LNCaP clone FGC (cell line): Measurements from ENCODE around the gene ZC3H7A.

ENCODE experiments used
- DNase-seq: peaks from one replicate; pipeline ENCODE4 v3.0.0-alpha.2; 2011; ENCODE audit warnings: low read depth
- H3K4me3 ChIP-seq: 2 replicates; pipeline ENCODE4 v1.5.1; 2011; ENCODE audit warnings: mild to moderate bottlenecking, low read depth, low read length, control low read depth
- CTCF ChIP-seq: IDR thresholded peaks from 2 replicates; pipeline ENCODE4 v1.5.1; 2012; ENCODE audit warnings: mild to moderate bottlenecking; ENCODE audit not compliant: control insufficient read depth, insufficient read depth; ENCODE audit errors: extremely low read depth

Gene ZC3H7A

GRCh38 chr16:11784038-11784369 lies 13.1 kb downstream of the ZC3H7A start:
- TF ChIP-seq CTCF = no peak
- DNase-seq = no peak
- no peak overlapping the region for H3K4me3 ChIP-seq

- no peak for TF ChIP-seq CTCF
- DNase-seq = no peak
- no peak overlapping the region for H3K4me3 ChIP-seq
These were observed 13.6 kb downstream of the ZC3H7A start for GRCh38 chr16:11783319-11784037.

GRCh38 chr16:11781773-11782172 lies 15.3 kb downstream of the ZC3H7A start:
- TF ChIP-seq CTCF = no peak
- no peak for DNase-seq
- no peak overlapping the region for H3K4me3 ChIP-seq

- DNase-seq = no peak
- TF ChIP-seq CTCF = no peak
These were observed 15.9 kb downstream of the ZC3H7A start for GRCh38 chr16:11780991-11781680.

GRCh38 chr16:11779074-11779473 lies 18.0 kb downstream of the ZC3H7A start:
- no peak overlapping the region for H3K4me3 ChIP-seq
- no peak for TF ChIP-seq CTCF
- no peak for DNase-seq

More at GRCh38 chr16:11780991-11781680, 15.9 kb downstream of the ZC3H7A start:
- H3K4me3 ChIP-seq = no peak overlapping the region

GRCh38 chr16:11774065-11774626 lies 22.9 kb downstream of the ZC3H7A start:
- no peak for DNase-seq
- TF ChIP-seq CTCF = no peak
- no peak overlapping the region for H3K4me3 ChIP-seq

GRCh38 chr16:11768849-11769248 lies 28.2 kb downstream of the ZC3H7A start:
- H3K4me3 ChIP-seq = no peak overlapping the region
- no peak for DNase-seq
- no peak for TF ChIP-seq CTCF
